ENCODE data around the gene VDAC2.
"Not testable (repeated sequence)": the region's sequence is repeated elsewhere in the genome, so short reads cannot be mapped to it uniquely, and the experiment has no call there.

Gene VDAC2

DNA sequence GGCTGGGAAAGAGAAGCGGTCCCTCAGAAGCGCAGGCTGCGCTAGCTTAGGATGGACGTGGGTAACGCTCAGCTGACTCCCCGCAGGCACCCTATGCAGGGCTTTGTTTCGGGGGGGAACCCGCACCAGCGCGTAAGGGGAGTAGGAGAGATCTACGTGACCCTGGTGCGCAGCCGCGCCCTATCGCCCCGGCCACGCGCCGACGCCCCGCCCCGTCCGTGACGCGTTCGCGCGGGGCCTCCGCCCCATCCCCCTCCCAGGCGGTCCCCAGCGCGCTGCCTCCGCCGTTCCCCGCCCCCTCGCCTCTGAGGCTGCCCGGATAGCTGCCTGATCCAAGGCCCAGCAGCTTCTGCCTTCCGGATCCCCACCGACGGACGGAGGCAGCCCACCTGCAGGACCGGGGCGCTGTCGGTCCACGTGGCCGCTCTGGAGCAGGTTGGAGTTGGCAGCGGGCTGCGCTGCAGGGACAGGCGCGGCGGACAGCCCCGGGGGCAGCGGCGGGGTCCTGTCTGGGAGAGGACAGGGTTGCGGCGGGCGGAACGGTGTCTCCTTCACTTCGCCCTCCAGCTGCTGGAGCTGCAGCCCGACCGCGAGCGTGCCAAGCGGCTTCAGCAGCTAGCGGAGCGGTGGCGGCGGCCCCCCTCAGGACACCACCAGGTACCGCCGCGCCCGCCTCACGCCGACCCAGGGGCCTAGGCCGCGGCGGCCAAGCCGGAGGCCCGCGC is at the start of gene VDAC2:
Gene VDAC2, plus strand, starts transcription at position 515 of the 725 bp plus-strand sequence. CDS start 363 bp downstream, outside the sequence.
- DNase-seq = peak; percentile 94

DNA sequence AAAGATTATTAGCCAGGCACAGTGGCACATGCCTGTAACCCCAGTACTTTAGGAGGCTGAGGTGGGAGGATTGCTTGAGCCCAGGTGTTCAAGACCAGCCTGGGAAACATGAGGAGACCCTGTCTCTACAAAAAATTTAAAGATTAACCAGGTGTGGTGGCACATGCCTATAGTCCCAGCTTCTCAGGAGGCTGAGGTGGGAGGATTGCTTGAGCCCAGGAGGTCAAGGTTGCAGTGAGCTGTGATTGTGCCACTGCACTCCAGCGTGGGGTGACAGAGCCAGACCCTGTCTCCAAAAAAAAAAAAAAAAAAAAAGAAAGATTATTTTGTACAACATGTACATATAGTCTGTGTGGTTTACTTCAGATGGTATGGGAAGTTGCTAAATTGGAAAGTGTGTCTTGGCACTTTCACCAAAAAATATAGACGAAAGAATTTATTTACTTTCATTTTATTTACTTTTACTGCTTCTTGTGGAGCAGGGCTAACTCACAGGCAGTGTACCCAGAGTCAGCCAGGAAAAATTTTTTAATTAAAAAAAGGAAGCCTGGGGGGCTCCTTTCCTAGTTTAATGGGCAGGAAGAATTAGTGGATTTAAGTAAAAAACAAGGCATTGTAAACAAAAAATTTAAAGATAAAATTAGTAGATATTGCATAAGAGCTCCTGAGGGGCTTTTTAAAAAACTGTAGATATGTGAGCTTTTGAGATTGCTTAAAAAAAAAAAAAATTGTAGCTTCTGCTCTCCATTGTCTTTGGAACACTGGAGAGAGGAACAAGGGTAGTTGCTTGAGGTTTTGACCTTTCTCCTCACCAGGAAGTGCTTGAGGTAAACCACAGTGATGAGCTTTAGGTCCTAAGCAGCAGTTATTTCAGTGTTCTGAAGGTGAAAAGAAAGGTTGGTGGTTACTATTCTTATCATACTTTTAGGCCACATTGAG is 44.6 kb upstream of the VDAC2 start:
- DNase-seq = peak; percentile 73

DNA sequence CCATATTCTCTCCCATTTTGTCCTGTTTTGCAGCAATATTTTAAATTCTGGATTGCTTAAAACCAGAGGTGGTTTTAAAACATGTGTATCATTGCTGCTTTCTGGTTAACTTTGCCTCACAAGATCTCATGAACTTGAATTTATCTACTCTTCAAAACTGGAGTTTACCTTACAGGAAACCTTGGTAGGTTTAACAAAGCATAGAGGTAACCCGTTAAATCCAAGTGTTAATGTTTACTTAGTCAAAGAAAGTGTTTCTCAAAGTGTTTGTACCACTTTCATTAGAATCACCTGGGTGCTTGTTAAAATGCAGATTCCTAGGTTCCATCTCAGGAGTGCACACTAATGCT is 44.0 kb upstream of the VDAC2 start:
- DNase-seq = no peak

DNA sequence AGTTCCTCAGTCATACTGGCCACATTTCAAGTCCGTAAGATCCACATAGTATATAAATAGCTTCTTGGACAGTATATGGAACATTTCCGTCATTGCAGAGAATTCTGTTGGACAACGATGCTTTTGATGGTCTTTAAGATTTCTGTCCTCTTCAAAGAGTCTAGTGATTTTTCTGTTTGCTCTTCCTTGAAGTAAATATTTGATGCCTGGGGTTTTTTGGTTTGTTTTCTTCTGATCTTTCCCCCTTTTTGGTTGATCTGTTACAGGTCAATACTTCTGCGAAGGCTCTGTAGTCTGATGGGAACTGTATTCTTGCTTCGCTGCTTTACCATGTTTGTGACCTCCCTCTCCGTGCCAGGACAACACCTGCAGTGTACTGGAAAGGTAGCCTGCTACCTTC is 42.3 kb upstream of the VDAC2 start:
- DNase-seq = no peak

- DNase-seq = peak; percentile 21
Measured at GRCh38 chr10:75170215-75170614, 40.4 kb upstream of the VDAC2 start.

DNA sequence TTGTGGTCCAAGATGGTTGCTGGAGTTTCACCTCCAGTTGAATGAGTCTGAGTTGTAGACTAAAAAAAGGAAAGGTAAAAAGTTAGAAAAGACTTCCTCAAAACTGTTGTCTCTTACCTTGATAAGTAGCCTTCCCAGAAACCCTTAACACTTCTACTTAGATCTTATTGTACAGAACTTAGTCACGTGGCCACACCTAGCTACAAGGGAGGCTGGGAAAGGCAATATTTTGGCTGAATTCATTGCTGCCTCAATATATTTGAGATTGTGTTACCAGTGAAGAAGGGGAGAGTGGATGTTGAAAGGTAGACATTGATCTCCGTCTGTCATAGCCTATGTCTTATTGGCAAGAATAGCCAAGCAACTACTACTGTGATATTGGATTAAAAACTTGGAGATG is 35.5 kb upstream of the VDAC2 start:
- DNase-seq = no peak

DNA sequence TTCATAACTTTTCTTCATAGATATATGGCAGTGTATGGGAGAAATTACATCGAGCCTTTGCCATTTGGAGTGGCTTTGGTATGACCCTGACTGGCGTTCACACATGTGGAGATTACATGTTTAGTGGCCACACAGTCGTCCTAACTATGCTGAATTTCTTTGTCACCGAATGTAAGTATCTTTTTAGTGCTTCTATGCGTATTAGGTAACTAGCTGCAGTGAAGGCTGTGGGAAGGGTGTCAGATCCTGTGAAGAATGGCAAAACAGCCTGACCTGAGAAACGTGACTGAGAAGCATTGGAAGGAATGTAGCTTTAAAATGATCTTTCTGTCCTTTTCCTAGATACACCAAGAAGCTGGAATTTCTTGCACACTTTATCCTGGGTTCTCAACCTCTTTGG is 34.5 kb upstream of the VDAC2 start:
- no peak for DNase-seq

DNA sequence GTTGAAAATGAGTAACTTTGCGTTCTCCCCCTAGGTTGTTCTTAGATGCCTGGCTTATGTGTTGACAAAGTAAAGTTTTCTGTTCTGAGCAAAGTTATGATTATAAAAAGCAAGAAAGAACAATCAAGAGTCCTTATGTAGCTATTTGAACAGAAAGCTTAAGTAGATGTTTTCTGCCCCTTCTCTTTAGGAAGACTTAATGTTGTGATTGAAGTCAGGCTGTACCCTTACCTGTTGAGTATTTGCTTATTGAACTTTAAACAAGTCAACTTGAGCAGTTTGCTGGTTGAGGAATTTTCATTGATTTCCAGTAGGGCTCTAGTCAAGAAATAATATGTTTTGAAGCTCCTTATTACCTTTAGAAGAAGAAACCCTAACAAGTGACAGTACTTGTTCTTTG is 33.9 kb upstream of the VDAC2 start:
- no peak for DNase-seq

- DNase-seq = no peak
Measured at GRCh38 chr10:75179657-75180177, 30.9 kb upstream of the VDAC2 start.

DNA sequence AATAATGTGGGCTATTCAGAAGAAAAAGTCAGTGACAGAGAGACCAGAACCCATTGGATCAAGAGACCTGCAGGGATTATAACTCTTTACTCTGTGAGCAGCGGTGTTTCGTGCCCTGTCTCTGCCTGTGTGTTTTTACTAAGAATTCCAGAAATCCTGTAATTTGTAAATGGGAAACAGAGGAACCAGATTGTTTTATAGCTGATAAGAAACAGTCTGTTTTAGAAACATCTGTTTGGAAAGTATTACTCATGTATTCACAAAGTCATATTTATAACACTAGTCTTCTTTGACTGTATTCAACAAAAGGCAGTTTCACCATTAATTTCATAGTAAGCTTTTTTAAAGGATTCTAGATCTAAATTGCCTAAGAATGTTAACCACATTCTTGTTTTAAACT is 30.0 kb upstream of the VDAC2 start:
- DNase-seq = no peak

GRCh38 chr10:75181073-75181472 is 29.5 kb upstream of the VDAC2 start:
- no peak for DNase-seq

DNA sequence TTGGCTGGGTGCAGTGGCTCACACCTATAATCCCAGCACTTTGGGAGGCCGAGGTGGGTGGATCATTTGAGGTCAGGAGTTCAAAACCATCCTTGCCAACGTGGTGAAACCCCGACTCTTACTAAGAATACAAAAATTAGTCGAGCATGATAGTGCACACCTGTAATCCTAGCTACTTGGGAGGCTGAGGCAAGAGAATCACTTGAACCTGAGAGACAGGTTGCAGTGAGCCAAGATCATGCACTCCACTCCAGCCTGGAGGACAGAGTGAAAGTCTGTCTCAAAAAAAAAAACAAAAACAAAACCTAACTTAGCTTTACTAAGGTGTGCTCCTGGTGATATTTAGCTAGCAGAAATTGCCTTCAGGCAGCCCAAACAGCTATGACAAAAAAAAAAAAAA is 24.3 kb upstream of the VDAC2 start:
- DNase-seq = no peak

DNA sequence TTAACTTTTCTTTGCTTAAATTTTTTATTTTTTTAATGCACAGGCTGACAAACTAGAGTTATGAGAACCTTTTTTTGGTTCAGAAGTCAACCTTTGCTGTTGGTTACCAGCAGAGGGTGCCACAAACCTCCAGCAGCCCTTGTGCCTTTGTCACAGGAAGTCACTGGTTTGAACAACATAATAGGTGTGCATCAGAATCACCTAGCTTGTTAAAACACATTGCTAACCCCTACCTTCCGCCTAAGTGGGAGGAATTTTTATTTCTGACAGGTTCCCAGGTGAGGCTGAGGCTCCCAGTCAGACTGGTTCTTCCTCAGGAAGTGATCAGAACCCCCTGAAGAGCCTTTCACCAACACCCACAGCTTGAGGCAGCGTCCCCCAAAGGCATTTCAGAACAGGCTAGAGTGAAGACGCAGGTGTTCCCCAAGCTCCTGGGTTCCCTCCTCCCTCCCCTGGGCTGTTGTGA is 22.6 kb upstream of the VDAC2 start:
- peak; percentile 81 for DNase-seq

- DNase-seq = not testable (repeated sequence)
Measured at GRCh38 chr10:75188522-75188921, 22.1 kb upstream of the VDAC2 start.

DNA sequence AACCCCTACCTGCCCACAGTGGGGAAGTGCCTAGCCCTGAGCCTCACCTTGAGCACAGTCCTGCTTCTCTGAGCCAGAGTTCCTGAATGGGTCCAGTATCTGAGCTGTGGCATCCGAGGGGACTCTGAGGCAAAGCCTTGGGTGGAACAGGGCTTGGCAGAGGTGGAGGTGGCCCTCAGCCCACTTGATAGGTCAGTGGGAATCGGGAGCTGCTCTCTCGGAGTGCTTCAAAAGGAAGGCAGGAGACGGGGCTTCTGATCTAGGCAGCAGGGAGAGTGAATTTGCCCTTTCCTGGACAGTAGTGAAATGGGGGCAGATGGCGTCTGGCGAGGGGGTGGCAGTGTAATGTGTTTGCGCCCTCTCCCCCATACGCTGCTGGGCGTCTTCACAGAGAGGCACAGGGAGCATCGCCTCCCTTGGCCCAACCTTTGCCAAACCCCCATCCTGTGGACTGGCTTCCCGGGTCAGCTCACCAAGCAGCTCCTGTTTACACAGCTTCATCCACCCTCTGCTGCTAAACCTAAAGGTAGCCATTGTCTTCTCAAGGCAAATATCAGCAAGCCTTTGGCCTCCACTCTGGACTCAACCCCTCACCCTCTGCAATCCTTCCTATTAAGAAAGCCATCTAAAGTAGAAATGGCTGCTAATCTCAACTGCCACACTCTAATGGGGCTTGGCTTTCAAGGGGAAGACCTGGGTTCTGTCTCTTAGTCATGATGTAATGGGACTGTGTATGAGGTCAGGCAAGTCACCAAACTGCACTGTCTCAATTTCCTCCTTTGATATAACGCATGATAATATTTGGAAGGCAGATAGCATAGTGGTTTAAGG is 21.1 kb upstream of the VDAC2 start:
- DNase-seq = peak; percentile 33

- DNase-seq = peak; percentile 50
Measured at GRCh38 chr10:75191821-75192568, 18.6 kb upstream of the VDAC2 start.

GRCh38 chr10:75194625-75195024 is 16.0 kb upstream of the VDAC2 start:
- DNase-seq = not testable (repeated sequence)

GRCh38 chr10:75195035-75195763 is 15.4 kb upstream of the VDAC2 start:
- DNase-seq = no peak

- DNase-seq = no peak
Measured at GRCh38 chr10:75197066-75197465, 13.5 kb upstream of the VDAC2 start.

- no peak for DNase-seq
Measured at GRCh38 chr10:75197906-75198305, 12.7 kb upstream of the VDAC2 start.

DNA sequence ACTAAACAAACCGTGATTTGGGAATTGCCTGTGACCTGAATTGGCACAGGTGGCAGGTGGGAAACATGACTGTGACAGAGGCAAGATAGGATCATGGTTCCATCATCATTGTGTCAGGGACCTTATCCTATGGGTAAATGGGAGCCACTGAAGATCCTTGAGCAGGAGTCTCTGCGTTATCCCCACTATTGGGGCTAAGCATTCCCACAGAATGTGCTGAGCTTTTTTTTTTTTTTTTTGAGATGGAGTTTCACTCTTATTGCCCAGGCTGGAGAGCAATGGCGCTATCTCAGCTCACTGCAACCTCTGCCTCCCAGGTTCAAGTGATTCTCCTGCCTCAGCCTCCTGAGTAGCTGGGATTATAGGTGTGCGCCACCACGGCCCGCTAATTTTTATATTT is 10.6 kb upstream of the VDAC2 start:
- DNase-seq = not testable (repeated sequence)
